GM19193 (cell line): Measurements from ENCODE around the gene HPS1.

ENCODE experiments used
- POLR2A ChIP-seq: IDR thresholded peaks from 4 replicates; pipeline ENCODE4 v1.6.1; 2011; ENCODE audit not compliant: insufficient read depth, insufficient read length; ENCODE audit errors: extremely low read depth

HPS1 gene

GRCh38 chr10:98415731-98416119 lies 31.0 kb downstream of the HPS1 start:
- no peak for TF ChIP-seq POLR2A

DNA sequence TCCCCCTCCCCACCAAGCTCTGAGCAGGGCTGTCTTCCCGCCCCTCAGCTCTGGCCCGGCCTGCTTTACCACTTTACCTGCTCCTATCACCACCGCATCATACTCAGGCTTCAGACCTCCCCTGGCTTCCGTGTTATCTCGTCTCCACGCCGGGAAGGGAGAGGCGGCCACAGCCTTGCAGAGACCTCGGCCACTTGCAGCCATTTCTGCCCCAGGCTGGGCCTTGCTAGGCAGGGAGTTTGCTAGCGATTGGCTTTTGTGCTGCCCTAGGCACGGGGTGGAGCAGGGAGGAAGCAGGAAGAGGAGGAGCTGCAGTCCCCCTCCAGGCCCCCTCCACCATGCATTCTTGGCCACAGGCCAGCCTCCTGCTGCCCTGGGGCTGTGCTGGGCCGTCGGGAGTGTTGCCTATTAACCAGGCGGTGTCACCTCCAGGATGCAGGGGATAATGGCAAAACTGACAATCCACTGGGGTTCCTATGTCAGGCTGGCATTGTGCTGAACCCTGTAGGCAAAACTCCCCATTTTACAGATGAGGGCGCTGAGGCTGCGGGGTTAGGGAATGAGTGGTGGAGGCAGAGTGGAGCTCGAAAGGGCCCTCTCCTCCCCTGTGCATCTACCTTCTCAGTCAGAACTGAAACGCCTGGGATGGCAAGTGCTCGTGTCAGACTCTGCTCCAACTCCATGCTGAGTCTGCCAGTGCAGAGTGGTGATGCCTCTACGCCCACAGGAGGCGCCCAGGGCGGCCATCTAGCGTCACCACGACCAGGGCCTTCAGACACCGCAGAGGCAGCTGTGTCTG lies 31.6 kb downstream of the HPS1 start, which contains the start of gene PYROXD2:
PYROXD2 (minus strand) TSS at position 251 of the 799 bp plus-strand sequence; CDS start at position 204, 47 bp downstream.
- no peak for TF ChIP-seq POLR2A

DNA sequence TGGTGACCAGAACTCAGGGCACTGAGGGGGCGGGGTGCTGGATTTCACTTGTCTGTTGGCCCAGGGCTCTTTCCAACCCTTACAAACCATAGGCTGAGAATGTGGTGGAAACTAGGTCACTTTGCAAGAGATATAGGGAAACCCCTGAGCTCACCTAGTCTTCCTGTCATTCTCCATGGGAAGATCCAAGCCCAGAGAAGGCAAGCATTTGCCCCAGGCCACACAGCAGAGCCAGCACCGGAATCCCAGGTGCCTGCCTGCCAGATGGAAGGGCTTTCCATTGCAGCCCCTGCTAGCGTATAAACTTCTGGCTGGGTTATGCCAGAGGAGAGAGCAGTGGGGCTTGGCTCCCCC lies 32.2 kb downstream of the HPS1 start:
- TF ChIP-seq POLR2A: no peak

DNA sequence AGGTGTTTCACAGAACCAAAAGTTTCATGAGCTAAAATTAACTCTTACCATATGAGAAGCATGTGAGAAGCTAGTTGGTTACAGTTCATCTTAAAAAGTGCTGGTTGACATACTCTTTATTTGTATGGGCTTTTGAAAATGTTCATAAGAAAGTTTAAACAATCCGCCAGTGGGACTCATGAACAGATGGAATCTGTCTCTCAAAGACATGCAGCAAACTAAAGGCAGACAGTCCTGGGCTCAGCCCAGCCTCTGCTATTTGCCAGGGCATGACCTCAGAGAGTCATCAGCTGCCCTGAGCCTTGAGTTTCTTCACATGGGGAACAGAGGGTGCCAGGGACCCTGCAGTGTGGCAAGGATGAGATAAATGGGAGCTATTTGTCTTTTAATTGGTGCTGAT lies 35.0 kb downstream of the HPS1 start:
- TF ChIP-seq POLR2A: no peak

GRCh38 chr10:98411166-98411565 lies 35.6 kb downstream of the HPS1 start:
- no peak for TF ChIP-seq POLR2A

DNA sequence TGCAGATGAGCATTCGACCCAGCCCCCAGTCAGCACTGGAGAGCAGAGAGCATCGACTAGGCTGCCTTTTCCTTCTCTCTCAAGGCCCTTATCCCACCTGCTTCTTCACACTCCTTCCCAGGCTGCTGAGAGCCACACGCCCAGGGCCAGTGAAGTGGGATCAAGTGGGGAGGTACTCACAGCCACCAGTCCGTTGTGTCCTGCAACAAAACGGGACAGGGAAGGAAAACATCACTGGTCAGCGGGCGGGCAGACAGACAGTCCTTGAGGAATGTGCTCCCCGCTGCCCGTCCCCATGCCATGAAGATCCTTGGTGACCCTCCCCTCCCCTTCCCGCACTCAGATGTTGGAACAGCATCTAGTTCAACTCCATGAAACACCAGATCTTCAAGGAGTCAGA lies 36.0 kb downstream of the HPS1 start:
- TF ChIP-seq POLR2A: no peak

DNA sequence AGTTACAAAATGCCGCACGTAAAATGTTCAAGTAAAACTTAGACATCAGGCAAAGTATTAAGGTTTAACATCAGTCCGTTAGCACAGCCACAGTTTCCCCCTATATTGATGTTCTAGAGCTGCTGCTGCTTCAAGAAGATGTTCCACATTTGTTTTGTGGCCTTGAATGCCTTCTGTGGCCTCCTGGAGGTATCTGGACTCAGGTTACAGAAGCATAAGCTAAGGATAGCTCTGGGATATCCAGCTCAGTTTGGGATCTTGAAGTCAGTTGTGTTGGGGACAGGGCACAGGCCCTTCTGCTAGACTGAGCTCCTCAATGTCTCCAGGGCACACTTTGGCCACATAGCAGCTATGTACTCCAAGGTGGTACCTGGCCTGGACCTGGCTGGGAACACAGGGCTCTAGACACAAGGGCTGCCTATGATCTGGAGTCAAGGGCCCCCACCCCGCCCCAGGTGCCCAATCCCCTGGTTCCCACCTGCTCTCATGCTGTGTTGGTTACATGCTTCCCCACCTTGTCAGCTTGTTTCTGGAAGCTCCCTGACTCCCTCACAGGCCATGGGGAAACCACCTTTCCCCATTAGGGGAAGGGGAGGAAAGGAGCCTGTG lies 36.5 kb downstream of the HPS1 start:
- no peak for TF ChIP-seq POLR2A

DNA sequence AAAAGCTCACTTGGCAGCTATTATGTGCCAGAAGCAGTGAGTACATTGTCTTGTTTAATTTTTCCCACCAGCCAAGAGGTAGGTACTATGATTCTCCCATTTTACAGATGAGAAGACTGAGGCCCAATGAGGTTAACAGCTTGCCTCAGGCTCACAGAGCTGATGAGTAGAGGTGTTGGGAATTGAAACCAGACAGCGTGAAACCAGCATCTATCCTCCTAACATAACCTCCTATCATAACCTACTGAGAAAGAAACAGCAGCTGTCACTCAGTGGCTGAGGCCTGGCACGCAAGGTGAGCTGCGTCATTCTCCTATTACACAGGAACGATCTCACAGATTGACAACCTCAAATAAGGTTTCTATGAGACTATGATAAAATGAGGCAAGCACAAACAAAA lies 37.9 kb downstream of the HPS1 start:
- TF ChIP-seq POLR2A: no peak

DNA sequence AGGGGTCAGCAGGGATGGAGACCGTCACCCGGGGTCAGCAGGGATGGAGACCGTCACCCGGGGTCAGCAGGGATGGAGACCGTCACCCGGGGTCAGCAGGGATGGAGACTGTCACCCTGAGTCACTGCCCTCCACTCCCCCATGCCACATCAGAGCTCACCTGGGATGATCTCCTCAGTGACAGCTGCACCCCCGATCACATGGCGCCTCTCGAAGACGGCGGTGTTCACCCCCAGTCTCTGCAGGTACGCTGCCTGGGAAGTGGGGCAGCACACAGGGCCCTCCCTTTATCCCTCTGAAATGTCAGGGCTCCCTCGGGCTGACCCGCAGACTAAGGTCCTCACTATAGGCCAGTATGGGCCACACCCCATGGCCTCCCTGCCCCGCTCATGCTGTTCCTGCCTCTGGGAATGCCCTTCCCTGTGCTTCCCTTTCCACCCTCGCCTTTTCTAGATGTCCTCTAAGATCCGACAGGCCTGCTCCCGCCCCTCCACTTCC lies 38.9 kb downstream of the HPS1 start:
- TF ChIP-seq POLR2A: no peak

DNA sequence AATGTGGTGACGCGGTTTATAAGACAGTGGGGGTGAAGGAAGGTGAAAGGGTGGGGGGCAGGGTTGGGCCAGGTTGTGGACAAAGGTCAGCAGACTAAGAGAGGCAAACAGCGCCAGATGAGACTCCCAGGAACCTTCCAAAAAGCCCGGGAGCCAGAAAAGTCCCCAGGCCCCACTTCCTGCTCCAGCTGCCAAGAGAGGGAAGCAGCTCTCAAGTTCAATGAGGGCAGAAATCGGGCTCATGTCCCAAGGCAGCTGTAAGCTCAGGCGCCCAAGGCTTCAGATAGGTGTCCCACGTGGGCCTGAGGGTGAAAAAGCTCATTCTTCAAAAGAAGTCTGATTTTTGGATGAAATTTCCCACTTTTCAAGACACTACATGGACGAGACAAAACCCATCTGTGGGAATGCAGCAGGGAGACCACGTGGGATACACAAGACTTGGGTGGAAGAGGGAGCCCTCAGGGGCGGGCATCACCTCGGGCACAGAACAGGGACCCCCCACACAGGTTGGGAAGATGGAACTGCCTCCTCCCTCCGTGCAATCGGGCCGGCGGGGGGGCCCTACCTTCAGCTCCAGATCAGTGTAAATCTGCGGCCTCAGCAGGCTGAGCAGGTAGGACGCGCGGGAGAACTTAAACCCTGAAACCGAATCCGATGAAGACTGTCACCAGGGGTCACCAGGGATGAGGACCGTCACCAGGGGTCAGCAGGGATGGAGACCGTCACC lies 39.6 kb downstream of the HPS1 start:
- no peak for TF ChIP-seq POLR2A

GRCh38 chr10:98405422-98405821 lies 41.3 kb downstream of the HPS1 start:
- TF ChIP-seq POLR2A: no peak

GRCh38 chr10:98404571-98405359 lies 42.0 kb downstream of the HPS1 start:
- TF ChIP-seq POLR2A: no peak

GRCh38 chr10:98403812-98404504 lies 42.8 kb downstream of the HPS1 start:
- TF ChIP-seq POLR2A: no peak
